Central memory CD4-positive, alpha-beta T cell (primary cell): Measurements from ENCODE around the gene SULT1C4.
"Not testable (repeated sequence)": the region's sequence is repeated elsewhere in the genome, so short reads cannot be mapped to it uniquely, and the experiment has no call there.

ENCODE experiments used
- DNase-seq: peaks from one replicate; pipeline ENCODE4 v3.0.0; 2022
- total RNA-seq, 3 experiments: gene quantifications; one replicate each; lab custom pipeline; 2026; lab: John Stamatoyannopoulos, UW

Gene SULT1C4
- 0 to 0.19 (median 0) reads per million in 3 experiments for total RNA-seq

DNA sequence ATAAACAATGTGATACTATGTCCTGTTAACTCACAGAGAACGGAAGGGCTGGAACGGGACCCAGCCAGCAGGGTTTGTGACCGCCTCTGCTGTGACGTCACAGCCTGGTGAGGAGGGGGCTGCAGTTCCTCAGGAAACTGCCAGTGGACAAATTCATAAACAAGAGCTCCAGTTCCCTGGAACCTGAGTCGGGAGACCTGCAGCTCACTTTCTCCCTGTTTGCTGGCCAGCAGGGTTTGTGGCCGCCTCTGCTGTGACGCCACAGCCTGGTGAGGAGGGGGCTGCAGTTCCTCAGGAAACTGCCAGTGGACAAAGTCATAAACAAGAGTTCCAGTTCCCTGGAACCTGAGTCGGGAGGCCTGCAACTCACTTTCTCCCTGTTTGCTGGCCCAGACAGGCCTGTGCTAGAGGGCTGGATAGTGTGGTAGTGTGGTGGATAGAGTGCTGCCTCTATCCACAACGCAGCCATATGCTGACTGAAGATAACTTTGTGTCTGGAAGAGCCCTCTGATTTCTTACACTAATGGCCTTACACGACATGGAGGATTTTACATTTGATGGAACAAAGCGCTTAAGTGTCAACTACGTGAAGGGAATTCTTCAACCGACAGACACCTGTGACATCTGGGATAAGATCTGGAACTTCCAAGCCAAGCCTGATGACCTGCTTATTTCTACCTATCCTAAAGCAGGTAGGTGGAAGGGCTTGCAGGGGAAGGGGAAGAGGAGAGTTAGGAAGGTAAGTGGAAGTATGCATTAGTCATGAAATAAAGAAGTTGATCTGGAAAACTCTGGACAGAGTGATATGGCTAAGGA is at the start of gene SULT1C4:
TSS of gene SULT1C4 (plus strand) at position 140 of the 816 bp plus-strand sequence. CDS start at position 524, 384 bp downstream.
- DNase-seq, result no peak

DNA sequence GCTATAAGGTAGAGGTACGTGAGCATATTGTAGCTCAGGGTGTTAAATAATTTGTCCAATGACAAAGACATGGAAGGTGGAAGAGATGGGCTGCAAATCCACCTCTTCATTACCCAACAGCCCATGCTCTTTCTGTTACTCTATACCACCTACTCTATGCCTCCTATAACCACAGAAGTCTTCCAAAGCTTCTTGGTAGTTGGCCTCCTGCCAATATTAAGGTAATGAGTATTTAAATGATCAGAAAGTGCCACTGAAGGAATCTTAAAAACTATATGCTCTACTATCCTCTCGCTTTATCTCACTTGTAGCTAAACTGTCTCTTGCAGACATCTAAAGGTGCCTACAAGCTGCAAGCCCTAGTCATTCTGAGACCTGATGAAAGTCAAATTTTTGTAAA is 48.0 kb upstream of the SULT1C4 start:
- DNase-seq, result no peak

DNA sequence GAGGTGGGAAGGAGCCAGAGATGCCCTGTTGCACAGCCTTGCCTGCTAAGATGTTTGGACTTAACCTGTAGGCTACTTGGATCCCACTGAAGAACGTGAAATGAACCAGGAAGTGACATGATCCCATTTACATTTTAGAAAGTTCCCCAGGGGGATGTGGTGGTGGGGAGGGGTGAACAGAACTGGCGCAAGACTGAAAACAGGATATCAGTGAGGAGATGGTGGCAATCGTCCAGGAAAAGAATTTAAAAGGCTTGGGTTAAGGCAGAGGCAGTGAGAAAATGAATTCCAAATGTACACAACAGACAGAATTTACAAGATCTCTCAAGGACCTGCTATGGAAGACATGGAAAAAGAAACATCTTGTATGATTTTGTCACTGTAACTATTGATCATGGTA is 46.8 kb upstream of the SULT1C4 start:
- DNase-seq, result no peak

DNA sequence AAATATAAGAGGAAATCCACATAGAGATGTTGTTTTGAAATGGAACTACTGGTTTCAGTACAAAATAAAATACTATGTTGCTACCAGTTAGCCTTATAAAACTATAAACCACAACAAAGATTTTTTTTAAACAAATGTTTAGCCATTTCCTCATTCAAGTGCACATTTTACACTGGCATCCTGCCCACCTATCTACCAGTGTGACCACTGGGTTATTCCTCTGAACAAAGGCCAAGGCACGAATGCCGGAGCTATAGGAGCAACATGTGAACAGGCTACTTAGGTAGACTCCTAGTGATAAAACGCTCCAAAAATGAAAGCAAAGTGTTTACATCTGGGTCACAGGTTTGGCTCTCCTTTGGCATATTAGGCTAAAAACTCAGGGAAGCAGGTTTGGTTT is 31.8 kb upstream of the SULT1C4 start:
- no peak for DNase-seq

DNA sequence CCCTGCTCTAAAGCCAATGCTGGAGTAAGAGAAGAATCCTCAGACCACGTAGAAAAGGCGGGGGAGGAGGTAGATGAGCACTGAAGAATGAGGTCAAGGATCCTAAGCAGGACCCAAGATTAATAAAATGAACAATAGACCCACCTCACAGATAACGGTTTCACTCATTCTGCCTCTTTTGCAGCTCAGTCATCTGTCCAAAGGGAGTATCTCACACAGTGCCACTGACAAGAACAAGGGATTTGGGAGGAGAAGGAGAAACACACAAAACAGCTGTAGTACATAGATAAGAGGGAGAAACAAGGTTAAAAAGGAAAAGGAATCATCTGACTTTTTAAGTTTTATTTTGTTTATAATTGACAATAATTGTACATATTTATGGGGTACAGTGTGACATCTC is 30.9 kb upstream of the SULT1C4 start:
- no peak for DNase-seq

DNA sequence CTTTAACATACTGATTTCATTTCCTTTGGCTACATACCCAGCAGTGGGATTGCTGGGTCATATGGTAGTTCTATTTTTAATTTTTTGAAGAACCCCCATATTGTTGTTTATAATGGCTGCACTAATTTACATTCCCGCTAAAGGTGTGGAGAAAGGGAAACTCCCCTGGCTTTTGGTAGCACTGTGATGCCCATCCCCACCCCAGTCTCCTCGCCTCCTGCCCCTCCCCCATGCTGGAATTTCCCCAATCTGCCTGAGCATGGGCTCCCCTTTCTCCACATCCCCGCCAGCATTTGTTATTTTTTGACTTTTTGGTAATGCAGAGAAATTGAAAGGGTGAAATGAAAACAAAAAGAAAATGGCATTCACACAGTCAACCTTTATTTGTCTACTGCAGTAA is 30.0 kb upstream of the SULT1C4 start:
- no peak for DNase-seq

DNA sequence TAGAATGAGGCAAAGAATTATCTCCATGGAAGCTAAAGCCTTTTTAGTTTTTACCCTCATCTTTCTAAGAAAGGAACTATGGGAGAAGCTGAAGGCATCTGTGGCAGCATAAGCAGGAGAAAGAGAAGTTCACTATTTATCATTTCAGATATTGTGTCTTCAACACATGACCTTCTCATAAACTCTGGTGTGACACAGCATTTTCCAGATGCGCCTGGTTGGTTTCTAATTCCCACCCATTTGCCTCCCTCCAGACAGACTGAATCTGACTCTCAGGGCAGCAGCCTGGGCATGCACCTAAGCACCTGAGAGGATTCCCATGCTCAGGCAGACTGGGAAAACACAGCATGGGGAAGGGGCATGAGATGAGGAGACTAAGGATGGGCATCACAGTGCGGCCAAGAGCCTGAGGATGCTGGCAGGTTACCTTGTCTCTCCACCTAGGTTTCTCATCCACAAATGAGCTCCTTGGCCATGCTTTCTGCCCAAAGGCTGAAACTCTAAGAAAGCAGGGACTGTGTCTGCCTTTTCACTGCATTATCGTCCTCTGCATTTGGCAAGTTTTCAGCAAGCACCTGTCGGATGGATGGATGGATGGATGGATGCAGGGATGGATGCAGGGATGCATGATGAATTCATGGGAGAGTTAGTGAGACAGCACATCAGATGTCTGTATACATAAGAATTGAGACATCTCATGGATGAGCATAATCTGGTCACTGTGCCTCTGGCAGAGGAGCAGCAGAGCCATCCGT is 28.8 kb upstream of the SULT1C4 start:
- DNase-seq, result no peak

DNA sequence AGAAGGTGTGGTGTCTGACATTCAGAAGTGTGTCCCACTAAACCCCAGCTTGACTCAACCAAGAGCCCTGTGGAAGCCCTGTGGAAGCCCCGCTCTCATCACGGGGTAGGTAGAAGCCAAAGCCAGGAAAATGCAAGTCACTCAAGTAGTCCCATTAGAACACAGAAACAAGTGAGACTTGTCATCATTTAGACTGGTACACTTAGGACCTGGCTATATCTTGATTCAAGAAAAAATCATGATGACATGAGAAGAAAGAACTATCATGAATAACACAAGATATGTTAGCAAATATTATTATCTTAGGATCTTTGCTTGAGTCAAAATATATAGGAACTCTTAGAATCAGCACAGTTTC is 28.2 kb upstream of the SULT1C4 start:
- DNase-seq, result no peak

DNA sequence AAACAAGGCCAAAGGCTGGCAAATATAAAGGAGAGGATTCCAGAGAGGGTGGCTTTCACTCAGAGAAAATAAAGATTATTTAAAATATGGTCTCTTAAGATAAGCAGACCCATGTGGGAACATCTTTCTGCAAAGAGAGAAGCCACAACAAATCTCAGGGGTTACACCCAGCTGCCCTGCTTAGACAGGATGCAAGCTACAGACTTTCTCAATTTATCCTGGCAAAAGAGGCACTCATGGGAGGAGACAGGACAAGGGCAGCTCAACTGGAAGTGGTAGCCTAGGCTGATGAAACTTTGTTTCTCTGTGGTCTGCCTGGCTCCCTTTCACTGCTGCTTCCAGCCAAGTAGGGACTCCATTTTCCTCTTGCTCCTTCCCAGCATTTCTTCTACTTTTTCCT is 25.9 kb upstream of the SULT1C4 start:
- DNase-seq, result no peak

DNA sequence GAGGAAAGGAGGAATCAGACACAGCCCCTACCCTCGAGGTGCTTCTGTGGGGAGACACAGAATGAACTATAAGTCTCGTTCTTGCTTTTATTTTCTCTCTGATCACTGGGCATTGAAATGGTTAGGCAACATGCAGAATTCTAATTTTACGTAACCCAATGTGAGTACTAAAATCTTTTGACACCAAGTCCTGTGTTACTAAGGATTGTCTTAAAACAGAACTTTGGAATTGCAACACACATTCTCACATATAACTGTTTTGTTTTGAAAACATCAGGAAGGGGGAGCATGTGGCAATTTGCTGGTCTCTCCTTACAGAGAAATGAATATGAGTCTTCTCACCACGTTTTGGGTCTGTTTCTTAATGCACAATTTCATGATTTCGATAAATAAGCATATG is 23.6 kb upstream of the SULT1C4 start:
- no peak for DNase-seq

DNA sequence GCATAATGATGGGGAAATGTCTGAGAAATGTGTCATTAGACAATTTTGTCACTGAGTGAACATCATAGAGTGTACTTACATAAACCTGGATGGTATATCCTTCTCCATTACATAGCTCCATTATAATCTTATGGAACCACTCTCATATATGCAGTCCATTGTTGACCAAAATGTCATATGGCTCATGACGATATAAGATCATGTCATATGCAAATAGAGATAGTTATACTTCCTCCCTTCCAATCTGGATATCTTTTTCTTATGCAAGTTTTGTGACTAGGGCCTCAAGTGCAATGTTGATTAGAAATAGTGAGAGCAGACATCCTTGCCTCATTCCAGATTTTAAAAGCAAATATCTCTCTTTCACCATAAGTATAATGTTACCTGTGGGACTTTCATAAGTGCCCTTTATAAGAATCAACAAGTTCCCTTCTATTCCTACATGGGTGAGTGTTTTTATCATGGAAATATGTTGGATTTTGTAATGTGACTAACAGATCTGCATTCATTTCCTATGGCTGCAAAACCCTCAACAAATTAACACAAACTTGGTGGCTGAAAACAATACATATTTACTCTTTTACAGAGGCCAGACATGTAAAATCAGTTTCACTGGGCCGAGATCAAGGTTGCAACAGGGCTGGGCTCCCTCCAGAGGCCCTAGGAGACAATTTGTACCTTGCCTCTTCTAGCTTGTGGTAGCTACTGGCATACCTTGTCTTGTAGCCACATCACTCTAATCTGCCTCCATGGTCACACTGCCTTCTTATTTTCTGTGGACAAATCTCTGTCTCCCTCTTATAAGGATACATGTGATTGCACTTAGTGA is 21.6 kb upstream of the SULT1C4 start:
- no peak for DNase-seq

DNA sequence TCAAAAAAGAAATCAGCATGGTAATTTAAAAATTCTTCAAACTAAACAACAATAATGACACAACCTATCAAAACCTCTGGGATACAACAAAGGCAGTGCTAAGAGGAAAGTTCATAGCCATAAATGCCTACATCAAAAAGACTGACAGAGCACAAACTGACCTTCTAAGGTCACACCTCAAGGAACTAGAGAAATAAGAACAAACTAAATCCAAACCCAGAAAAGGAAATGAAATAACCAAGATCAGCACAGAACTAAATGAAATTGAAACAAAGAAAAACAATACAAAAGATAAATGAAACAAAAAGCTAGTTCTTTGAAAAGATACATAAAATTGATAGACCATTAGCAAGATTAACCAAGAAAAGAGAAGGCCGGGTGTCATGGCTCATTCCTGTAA is 18.4 kb upstream of the SULT1C4 start:
- DNase-seq, result not testable (repeated sequence)

DNA sequence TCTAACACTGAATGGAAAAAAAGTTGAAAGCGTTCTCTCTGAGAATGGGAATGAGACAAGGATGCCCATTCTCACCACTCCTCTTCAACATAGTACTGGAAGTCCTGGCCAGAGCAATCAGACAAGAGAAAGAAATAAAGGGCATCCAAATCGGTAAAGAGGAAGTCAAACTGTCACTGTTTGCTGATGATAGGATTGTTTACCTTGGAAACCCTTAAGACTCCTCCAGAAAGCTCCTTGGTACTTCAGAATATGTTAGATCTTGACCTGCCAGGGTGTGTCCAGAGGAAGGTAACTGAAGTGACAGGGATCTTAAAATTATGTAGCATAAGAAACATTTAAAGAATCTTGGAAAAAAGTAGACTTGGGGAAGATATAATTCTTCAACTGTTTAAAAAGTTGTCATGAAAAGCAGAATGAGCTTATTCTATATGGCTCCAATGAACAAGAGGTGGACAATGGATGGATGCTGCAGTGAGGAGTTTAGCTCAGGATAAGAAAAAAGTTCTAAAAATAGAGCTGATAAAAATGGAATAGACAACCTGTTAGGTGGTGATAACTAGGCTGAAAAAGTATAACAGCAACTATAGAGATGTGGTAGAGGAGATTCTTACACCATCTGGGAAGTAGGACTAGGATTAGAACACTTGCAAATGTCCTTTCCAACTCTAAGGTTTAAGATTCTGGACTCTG is 16.8 kb upstream of the SULT1C4 start:
- no peak for DNase-seq

DNA sequence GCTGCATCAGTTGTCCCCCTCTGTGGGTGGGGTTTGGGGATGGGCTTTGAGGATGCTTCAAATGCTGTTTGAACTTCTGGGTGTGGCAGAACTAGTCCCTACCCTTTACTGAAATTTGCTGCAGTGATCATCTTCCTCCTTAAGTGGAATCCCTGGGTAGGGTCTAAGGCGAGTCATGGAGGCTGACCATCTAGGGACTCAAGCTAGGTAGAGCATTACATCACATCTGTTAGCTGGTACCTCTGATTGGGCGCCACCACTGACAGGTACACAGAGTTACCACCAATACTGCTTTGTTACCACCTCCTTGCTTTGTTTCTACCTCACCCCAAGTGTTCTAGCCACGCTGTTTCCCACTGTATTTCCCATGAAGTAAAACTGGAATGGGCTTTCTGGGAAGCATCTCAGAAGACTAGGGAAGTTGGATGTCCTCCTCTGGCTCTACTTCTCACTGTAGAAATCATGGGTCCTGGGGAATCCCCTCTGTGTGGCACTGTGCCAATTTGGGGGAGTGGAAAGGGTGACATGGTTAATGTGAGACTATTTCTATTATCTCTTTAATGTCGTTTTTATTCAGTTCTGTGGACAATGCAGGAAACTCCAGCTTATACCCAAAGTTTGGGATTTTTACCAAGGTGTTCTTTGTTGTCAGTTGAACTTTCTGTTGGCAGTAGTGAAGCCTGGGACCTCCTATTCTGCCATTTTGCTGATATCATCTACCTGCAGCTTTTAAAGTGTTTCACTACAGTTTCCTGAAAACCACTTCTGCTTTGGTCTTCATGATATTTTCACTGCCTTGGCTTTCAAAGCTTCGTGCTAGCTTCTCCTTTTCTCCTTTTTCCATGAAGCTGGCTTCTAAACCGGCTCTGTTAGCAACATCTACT is 14.5 kb upstream of the SULT1C4 start:
- DNase-seq, result no peak

DNA sequence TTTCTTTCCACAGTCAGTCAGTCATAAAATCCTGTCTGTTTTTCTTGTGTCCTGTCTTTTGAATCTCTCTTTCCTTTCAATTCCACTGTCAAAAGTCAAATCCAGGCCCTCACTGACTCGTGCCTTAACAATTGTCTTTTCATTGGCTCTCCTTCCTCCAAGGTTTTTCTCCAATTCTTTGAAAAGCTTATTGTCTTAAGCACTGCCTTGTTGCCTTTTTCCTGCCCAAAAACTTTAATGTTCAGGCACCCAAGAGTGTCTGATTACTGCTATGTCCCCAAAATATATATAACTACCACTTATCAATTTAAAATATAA is 13.9 kb upstream of the SULT1C4 start:
- no peak for DNase-seq

DNA sequence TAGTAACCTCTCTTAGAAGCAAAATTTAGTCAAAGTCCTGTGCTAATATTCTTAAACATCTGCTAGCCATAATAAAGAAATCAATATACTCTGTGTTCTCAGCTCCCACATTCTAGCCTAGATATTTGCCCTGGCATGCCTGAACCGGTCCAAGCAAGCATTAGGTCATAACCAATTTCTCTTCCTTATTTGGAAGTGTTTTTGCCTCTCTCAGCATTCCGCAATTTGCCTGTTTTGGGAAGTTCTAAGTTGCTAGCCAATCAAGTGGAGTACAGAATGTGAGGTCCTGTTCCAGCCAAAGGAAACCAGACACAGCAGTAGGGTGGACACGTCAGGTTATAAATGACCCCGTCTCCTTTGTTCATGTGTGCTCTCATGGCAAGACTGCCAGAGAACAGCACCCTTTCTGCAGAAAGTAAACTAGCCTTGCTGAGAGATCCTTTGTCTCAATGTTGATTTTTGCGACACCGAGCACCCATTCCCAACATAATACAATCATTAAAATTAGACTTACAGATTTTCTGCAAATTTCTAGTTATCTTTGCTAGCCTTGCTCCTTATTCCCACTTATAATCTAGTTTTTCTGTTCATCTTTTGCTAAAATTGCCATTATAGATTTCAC is 13.0 kb upstream of the SULT1C4 start:
- no peak for DNase-seq

DNA sequence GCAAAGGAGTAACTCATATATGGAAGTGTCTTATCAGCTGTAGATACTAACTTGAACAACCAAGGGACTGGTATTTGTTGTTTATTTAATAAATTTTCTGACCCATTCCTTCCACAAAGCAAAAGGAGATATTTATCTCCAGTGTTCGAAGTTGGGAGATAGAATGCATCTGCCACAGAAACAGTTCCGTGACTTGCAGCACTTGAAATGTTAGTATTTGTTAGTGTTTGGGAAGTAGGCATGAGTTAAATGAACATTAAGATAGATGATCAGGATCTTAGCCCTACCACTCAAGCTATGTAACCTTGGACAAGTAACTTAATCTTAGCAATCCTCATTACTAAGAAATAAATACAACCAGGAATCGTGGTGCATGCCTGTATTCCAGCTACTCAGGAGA is 12.1 kb upstream of the SULT1C4 start:
- no peak for DNase-seq

DNA sequence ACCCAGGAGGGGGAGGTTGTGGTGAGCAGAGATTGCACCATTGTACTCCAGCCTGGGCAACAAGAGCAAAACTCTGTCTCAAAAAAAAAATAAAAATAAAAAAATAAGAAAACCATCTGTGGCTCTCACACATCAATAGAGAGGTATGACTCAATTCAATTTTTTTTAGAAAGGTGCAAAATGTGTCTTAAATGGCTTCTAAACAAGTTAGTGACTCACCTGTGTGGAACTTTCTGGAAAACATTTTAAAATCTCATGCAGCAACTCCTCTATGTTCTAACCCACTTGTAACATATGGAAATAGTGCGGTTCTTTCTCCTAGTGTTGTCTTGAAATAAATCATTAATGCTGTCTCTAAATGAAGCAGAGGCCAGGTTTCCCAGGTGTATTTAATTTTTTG is 10.7 kb upstream of the SULT1C4 start:
- DNase-seq, result no peak

DNA sequence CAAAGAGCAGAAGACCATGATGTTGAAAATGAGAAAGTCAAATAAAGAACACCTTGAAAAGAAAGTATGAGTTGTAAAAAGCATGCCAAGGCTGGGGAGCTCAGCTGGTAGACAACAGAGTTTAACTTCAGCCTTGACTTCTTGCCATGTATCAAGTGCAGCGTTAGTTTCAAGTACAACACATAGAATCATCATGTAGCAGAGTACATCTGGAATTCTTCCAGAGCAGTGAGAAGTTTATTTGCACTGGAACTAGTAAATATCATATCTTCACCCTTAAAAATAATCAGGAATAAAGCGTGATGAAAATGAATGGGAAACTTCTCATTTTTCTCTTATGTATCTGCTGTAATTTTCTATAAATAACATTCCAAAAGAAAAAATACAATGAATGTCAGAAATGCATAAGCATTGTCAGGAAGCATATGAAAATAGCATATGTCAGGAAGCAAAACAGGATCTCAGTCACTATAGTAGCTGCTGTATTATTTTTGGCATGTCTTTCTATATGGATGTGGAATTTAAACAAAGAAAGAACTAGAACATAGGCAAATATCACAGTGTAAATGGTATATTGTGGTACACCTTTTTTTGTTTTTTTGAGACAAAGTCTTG is 10.1 kb upstream of the SULT1C4 start:
- DNase-seq, result no peak

DNA sequence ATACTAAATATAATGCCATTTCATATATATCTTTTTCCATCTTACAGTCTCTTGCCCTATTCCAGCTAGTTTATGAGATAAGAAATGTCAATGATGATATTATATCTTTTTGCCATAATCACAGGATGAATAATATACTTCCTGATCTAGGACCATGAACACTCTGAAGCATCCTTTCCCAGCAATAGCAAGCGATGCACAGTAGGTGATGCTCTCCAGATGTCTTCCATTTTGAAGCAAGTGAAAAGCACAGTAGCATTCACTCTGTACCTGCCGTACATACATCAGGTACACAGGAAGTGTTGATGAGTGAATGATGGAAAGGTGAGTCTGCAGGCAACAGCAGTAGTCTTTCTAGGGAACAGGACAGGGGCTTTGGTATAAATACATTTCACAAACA is 8.6 kb upstream of the SULT1C4 start:
- DNase-seq, result no peak

DNA sequence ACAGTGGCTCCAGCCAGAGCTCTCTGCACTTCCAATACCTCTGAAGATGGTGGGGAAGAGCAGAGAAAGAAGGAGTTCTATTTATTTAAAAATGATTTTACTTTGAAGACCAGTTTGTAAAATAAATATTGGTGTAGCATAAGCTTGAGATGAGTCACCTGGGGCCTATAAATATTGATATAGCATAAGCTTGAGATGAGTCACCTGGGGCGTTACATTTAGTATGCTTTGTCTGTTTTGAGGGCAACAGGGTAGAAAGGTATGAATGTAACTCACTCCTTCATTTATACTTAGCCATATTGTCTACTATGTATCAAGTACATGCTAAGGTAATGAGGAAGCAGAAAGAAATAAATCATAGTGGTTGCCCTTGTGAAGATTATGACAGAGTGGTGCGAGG is 7.7 kb upstream of the SULT1C4 start:
- DNase-seq, result no peak
